Neural cell (in vitro differentiated cells): ENCODE results near the gene DNAJB2.

ENCODE experiments used
- CTCF ChIP-seq: fragments of 450-650 bp; IDR thresholded peaks from 2 replicates; pipeline ENCODE4 v1.5.1; 2014; ENCODE audit warnings: antibody characterized with exemption, mild to moderate bottlenecking, moderate library complexity; ENCODE audit not compliant: poor library complexity, severe bottlenecking
- EP300 ChIP-seq: fragments of 450-650 bp; conservative IDR thresholded peaks from 2 replicates; pipeline ENCODE4 v1.6.1; 2014; ENCODE audit warnings: antibody characterized with exemption, mild to moderate bottlenecking, moderate library complexity; ENCODE audit not compliant: poor library complexity, severe bottlenecking
- EZH2 ChIP-seq: fragments of 200-600, 300-800 bp; shearing (Covaris generic), sonication (generic); IDR thresholded peaks from 2 replicates; pipeline ENCODE4 v1.6.1; 2014; ENCODE audit warnings: antibody characterized with exemption, low read length, borderline replicate concordance, mild to moderate bottlenecking; ENCODE audit not compliant: insufficient read depth, poor library complexity, severe bottlenecking
- MXI1 ChIP-seq: fragments of 450-650 bp; conservative IDR thresholded peaks from 2 replicates; pipeline ENCODE4 v1.6.1; 2014; ENCODE audit warnings: antibody characterized with exemption, mild to moderate bottlenecking; ENCODE audit not compliant: poor library complexity, severe bottlenecking
- POLR2AphosphoS5 ChIP-seq: IDR thresholded peaks from 2 replicates; pipeline ENCODE4 v1.6.1; 2012
- RAD21 ChIP-seq: fragments of 450-650 bp; conservative IDR thresholded peaks from 2 replicates; pipeline ENCODE4 v1.6.1; 2014; ENCODE audit warnings: antibody characterized with exemption, mild to moderate bottlenecking, moderate library complexity
- TAF1 ChIP-seq: IDR thresholded peaks from 2 replicates; pipeline ENCODE4 v1.6.1; 2012; ENCODE audit warnings: low read depth

DNA sequence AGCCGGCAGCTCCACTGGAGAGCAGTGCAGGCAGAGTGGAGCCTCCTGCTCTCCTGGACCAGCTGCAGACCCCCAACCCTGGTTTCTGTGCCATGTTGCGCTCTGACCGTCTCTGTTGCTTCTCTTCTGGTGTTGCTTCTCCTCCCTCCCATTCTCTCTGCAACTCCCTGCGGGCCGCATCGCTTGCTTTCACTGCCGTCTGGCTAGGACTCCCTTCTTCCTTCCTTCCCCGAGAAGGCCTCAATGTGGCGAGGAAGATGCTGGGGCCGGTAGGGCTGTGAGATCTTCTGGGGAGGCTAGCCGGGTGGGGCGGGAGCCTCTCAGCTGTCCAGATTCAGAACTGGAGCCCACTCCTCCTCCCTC, 6.2 kb downstream of the DNAJB2 start:
- TF ChIP-seq CTCF, result no peak
- TF ChIP-seq EZH2, result no peak
- no peak for TF ChIP-seq RAD21
- peak; percentile 9 for TF ChIP-seq POLR2AphosphoS5
- no peak for TF ChIP-seq EP300
- TF ChIP-seq MXI1, result no peak
- no peak for TF ChIP-seq TAF1
